ENCODE data around the gene PTPN14.

PTPN14 gene

DNA sequence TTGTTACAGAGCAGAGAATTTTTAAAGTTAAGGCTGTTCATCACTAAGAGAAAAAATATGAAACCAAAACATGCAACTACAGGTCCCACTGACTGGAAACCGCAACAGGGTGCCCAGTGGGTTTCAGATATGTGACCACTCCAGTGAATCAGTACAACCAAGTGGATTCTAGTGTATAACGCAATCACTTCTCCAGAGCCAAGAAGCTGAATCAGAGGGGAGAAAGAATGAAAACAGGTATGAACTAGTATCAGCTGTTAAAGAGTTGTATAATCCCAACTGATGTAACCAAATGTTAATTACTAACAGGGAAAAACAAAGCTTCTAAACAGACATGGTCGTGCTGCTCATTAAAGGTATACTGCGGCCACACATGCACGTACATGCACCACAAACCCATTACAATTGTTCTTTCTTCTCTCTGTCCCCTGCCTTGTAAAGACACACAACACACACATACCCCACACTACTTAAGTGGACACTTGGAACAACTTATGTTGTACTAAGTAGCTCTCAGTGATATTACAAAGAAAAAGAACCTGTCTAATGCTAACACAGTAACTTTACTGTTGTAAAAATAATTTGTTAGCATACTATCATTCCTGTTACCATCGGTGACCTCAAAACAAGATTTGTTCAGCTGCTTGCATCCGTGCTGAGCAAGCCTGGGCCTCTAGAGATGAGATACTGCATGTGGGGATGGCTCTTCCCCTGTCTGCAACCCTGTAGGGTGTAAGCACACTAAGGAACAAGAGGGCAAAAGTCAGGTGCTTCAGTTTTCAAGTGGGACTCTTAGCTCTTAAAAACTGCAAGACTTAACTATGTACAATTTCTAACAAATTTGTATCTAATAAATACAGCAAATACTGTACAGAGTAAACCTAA, 74.2 kb downstream of the PTPN14 start:
- no peak overlapping the region for H3K27ac ChIP-seq (replicated peaks)
- no peak for DNase-seq (ENCODE audit: low read depth in 1 of 2, low spot score in 1 of 2)
- no peak overlapping the region for H3K4me3 ChIP-seq (replicated peaks; ENCODE audit: insufficient read depth, low read length)
- no peaks in the 10 kb centered on the region for H3K27me3 ChIP-seq (ENCODE audit: insufficient read depth, poor library complexity, severe bottlenecking)
- TF ChIP-seq SPI1 (IDR thresholded peaks at IDR 0.05; ENCODE audit: borderline replicate concordance, low read depth) (no peak), POLR2AphosphoS5 (IDR thresholded peaks at IDR 0.05; ENCODE audit: low read depth) (no peak)
- TF ChIP-seq, protein P1, sequence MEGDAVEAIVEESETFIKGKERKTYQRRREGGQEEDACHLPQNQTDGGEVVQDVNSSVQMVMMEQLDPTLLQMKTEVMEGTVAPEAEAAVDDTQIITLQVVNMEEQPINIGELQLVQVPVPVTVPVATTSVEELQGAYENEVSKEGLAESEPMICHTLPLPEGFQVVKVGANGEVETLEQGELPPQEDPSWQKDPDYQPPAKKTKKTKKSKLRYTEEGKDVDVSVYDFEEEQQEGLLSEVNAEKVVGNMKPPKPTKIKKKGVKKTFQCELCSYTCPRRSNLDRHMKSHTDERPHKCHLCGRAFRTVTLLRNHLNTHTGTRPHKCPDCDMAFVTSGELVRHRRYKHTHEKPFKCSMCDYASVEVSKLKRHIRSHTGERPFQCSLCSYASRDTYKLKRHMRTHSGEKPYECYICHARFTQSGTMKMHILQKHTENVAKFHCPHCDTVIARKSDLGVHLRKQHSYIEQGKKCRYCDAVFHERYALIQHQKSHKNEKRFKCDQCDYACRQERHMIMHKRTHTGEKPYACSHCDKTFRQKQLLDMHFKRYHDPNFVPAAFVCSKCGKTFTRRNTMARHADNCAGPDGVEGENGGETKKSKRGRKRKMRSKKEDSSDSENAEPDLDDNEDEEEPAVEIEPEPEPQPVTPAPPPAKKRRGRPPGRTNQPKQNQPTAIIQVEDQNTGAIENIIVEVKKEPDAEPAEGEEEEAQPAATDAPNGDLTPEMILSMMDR (IDR thresholded peaks at IDR 0.05; ENCODE audit: insufficient read depth, low read length) = no peak

DNA sequence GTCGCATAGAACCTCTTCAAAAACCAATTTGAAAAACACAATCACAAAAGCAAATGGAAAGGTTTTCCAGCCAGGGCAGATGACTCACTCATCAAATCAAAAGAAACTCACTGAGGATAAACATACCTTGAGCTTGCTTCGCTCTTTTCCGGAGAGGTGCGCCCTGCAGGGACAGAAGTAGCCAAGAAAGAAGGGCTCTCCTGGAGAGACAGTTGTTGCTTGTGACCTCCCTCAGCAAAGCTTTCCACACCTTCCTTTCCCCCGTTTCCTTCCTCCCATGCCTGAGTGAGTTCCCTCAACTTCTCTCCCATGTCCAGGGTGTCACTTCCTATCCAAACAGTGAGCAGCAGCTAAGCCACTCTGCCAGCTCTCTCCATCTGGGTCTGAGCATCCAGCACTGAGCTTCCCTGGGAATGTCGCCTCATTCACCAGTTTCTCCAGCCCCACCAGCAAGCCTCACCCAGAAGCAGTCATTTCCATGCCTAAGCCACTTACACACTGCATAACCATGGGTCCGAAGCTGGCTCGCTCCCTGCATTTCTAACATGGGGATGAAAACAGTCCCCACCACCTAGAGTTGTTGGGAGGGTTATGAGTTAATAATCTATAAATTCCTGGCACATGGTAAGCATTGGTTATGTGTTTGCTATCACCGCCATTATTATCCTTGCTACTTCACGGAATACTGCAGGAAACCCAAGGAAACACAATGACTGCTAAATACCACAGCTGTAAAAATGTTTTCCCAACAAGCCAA, 75.0 kb downstream of the PTPN14 start:
- Histone ChIP-seq H3K27ac (replicated peaks) (no peak overlapping the region), H3K4me3 (replicated peaks; ENCODE audit: insufficient read depth, low read length) (no peak overlapping the region), H3K27me3 (ENCODE audit: insufficient read depth, poor library complexity, severe bottlenecking) (no peaks in the 10 kb centered on the region)
- DNase-seq (ENCODE audit: low read depth in 1 of 2, low spot score in 1 of 2) = no peak
- TF ChIP-seq, protein P1 (IDR thresholded peaks at IDR 0.05; ENCODE audit: insufficient read depth, low read length) = no peak
- TF ChIP-seq POLR2AphosphoS5 (IDR thresholded peaks at IDR 0.05; ENCODE audit: low read depth) (no peak), SPI1 (IDR thresholded peaks at IDR 0.05; ENCODE audit: borderline replicate concordance, low read depth) (no peak), GABPA (IDR thresholded peaks at IDR 0.05; ENCODE audit: low read depth) (no peak)
- TF ChIP-seq, protein P2, sequence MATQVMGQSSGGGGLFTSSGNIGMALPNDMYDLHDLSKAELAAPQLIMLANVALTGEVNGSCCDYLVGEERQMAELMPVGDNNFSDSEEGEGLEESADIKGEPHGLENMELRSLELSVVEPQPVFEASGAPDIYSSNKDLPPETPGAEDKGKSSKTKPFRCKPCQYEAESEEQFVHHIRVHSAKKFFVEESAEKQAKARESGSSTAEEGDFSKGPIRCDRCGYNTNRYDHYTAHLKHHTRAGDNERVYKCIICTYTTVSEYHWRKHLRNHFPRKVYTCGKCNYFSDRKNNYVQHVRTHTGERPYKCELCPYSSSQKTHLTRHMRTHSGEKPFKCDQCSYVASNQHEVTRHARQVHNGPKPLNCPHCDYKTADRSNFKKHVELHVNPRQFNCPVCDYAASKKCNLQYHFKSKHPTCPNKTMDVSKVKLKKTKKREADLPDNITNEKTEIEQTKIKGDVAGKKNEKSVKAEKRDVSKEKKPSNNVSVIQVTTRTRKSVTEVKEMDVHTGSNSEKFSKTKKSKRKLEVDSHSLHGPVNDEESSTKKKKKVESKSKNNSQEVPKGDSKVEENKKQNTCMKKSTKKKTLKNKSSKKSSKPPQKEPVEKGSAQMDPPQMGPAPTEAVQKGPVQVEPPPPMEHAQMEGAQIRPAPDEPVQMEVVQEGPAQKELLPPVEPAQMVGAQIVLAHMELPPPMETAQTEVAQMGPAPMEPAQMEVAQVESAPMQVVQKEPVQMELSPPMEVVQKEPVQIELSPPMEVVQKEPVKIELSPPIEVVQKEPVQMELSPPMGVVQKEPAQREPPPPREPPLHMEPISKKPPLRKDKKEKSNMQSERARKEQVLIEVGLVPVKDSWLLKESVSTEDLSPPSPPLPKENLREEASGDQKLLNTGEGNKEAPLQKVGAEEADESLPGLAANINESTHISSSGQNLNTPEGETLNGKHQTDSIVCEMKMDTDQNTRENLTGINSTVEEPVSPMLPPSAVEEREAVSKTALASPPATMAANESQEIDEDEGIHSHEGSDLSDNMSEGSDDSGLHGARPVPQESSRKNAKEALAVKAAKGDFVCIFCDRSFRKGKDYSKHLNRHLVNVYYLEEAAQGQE (IDR thresholded peaks at IDR 0.05; ENCODE audit: insufficient replicate concordance, low read depth) = no peak

DNA sequence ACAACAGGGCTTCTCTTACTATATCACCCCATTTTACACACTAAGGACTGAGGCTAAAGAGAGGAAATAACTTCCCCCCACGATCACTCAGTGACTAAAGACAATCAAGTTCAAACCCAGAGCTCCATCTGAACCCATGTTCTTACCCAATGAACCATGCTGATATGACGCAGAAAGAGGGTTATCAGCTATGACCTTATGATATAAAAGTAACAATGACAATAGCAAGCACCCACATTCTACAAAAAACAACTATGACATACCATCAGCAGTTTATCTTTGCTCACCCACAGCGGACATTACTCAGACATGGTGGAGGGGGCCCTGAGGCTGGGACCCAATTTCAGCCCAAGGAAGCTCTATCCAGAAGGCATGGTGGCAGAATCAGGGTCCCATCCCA, 75.7 kb downstream of the PTPN14 start:
- no peak for DNase-seq (ENCODE audit: low read depth in 1 of 2, low spot score in 1 of 2)
- no peak overlapping the region for H3K4me3 ChIP-seq (replicated peaks; ENCODE audit: insufficient read depth, low read length)
- H3K27me3 ChIP-seq (ENCODE audit: insufficient read depth, poor library complexity, severe bottlenecking) = no peaks in the 10 kb centered on the region
- TF ChIP-seq, protein P2 (IDR thresholded peaks at IDR 0.05; ENCODE audit: insufficient replicate concordance, low read depth) = no peak
- TF ChIP-seq, protein P1 (IDR thresholded peaks at IDR 0.05; ENCODE audit: insufficient read depth, low read length) = no peak
- no peak for TF ChIP-seq POLR2AphosphoS5 (IDR thresholded peaks at IDR 0.05; ENCODE audit: low read depth)
- no peak for TF ChIP-seq GABPA (IDR thresholded peaks at IDR 0.05; ENCODE audit: low read depth)
- no peak for TF ChIP-seq SPI1 (IDR thresholded peaks at IDR 0.05; ENCODE audit: borderline replicate concordance, low read depth)
- no peak overlapping the region for H3K27ac ChIP-seq (replicated peaks)
